ENCODE data around the gene NUP107. TPM values are rescaled to one million over a fixed set of nuclear protein-coding genes. Genes with fewer than 3 reads are reported as not detected.
"Not testable (repeated sequence)": the region's sequence is repeated elsewhere in the genome, so short reads cannot be mapped to it uniquely, and the experiment has no call there.

Gene NUP107
- total RNA-seq = 83.3 TPM
- 33.8 TPM for polyA plus RNA-seq
- long read RNA-seq, donor 1, partial matches to known transcripts = 10 of 10 reads
- long read RNA-seq, donor 1, other reads (novel, unspliced or antisense) = 0 of 10 reads
- long read RNA-seq, donor 2 = 0 reads
- long read RNA-seq, donor 3, full-length matches to known transcripts = 10 of 10 reads
- long read RNA-seq, donor 3, partial matches to known transcripts = 0 of 10 reads
- long read RNA-seq, donor 3, other reads (novel, unspliced or antisense) = 0 of 10 reads
- long read RNA-seq, donor 4, full-length matches to known transcripts = 3 of 3 reads
- long read RNA-seq, donor 4, partial matches to known transcripts = 0 of 3 reads
- long read RNA-seq, donor 4, other reads (novel, unspliced or antisense) = 0 of 3 reads
- long read RNA-seq, donor 5, full-length matches to known transcripts = 4 of 25 reads
- long read RNA-seq, donor 5, partial matches to known transcripts = 21 of 25 reads
- long read RNA-seq, donor 5, other reads (novel, unspliced or antisense) = 0 of 25 reads
- long read RNA-seq, donor 6, full-length matches to known transcripts = 9 of 9 reads
- long read RNA-seq, donor 6, partial matches to known transcripts = 0 of 9 reads
- long read RNA-seq, donor 6, other reads (novel, unspliced or antisense) = 0 of 9 reads
- long read RNA-seq, donor 7, full-length matches to known transcripts = 7 of 29 reads
- long read RNA-seq, donor 7, partial matches to known transcripts = 22 of 29 reads
- long read RNA-seq, donor 7, other reads (novel, unspliced or antisense) = 0 of 29 reads
- long read RNA-seq, donor 8 = 0 reads
- long read RNA-seq, donor 9, full-length matches to known transcripts = 6 of 22 reads
- long read RNA-seq, donor 9, partial matches to known transcripts = 16 of 22 reads
- long read RNA-seq, donor 9, other reads (novel, unspliced or antisense) = 0 of 22 reads
- long read RNA-seq, donor 10, full-length matches to known transcripts = 4 of 4 reads
- long read RNA-seq, donor 10, partial matches to known transcripts = 0 of 4 reads
- long read RNA-seq, donor 10, other reads (novel, unspliced or antisense) = 0 of 4 reads

DNA sequence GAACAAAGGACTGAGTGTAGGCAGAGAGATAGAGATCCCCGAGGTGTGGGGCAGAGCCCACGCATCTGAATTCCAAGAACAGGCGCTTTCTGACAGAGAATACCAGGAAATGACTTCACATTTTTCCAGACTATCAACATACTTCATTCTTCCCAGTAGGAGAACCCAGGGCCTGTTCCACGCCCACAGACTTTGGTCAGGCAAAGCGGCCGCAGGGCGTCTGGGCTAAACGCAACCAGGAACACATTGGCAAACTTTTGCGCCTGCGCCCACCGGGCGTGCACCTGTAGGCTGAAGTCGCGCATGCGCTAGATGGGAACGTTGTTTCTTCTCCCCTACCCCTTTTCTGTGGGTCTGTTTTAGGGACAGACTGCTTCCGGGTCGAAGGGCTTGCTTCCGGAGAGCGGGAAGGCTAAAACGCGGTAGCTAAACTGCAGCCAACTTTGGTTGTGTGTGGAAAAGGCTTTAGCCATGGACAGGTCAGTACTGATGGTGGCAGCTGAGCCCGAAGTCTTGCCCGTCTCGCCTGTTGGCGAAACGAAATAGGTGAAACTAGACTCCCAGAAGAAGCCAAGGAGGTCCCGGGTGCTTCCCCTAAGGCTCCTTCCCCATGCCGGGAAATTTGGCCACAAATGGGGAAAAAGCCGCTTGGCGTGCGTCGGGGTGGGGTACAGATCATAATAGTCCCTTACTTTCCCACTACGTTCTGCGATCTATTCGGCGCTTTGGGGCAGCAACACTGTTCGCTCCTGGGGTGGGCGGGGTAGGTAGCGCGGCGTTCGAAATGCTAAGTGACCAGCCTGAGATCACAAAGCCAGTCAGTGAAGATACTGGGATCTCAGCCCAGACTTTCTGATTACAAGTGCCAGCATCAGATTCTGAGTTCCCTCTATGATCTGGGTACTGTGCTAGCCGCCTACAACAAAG lies at the start of gene NUP107:
NUP107 (plus strand) TSS at position 384 of the 927 bp plus-strand sequence; CDS start at position 472, 88 bp downstream.
- Histone ChIP-seq H3K9me3 (ENCODE audit: control insufficient read depth in 2 of 2, insufficient read depth in 1 of 2, low read length in 1 of 2) (no peaks in the 10 kb centered on the region), H3K27me3 (ENCODE audit: control insufficient read depth in 2 of 2, insufficient read depth in 1 of 2, low read length in 1 of 2) (no peaks in the 10 kb centered on the region), H3K27ac (ENCODE audit: low read depth in 1 of 2, low read length in 1 of 2) (peak within 1 kb of the TSS; percentile 77 to 80), H3K4me1 (ENCODE audit: control insufficient read depth in 2 of 2, insufficient read depth in 2 of 2, low read length in 2 of 2) (peaks cover 3 to 10% of the 10 kb centered on the region in 2 donors), H3K36me3 (ENCODE audit: control insufficient read depth in 2 of 2, insufficient read depth in 2 of 2, low read length in 1 of 2) (peaks cover 7 to 18% of the 10 kb centered on the region in 2 donors), H3K4me3 (ENCODE audit: low read length in 2 of 2) (peak within 1 kb of the TSS; percentile 68 to 91)
- DNase-seq (ENCODE audit: low read depth in 6 of 9, low spot score in 9 of 9) = peak; percentile 96 to 100 (median 98)
- WGBS = under 1% methylated on average over 44 of the region's 44 CpGs

DNA sequence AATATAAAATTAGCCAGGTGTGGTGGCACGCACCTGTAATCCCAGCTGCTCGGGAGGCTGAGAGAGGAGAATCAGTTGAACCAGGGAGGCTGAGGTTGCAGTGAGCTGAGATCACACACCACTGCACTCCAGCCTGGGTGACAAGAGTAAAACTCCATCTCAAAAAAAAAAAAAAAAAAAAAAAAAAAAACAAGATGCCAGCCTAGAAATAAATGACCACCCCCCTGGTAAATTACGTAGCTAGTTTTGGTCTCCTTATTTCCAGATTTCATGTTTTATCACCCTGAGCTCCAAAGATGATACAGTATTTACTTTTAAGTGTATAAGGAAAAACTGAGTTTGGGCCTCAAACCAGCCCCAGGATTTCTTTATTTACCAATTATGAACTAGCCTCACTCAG lies 49.3 kb upstream of the NUP107 start:
- H3K4me3 ChIP-seq (ENCODE audit: low read length in 2 of 2); H3K4me1 ChIP-seq (ENCODE audit: control insufficient read depth in 2 of 2, insufficient read depth in 2 of 2, low read length in 2 of 2); H3K27ac ChIP-seq (ENCODE audit: low read depth in 1 of 2, low read length in 1 of 2); DNase-seq (ENCODE audit: low read depth in 6 of 9, low spot score in 9 of 9); H3K36me3 ChIP-seq (ENCODE audit: control insufficient read depth in 2 of 2, insufficient read depth in 2 of 2, low read length in 1 of 2); H3K27me3 ChIP-seq (ENCODE audit: control insufficient read depth in 2 of 2, insufficient read depth in 1 of 2, low read length in 1 of 2); H3K9me3 ChIP-seq (ENCODE audit: control insufficient read depth in 2 of 2, insufficient read depth in 1 of 2, low read length in 1 of 2): not testable (repeated sequence)
- 98% methylated on average over 3 of the region's 3 CpGs for WGBS

DNA sequence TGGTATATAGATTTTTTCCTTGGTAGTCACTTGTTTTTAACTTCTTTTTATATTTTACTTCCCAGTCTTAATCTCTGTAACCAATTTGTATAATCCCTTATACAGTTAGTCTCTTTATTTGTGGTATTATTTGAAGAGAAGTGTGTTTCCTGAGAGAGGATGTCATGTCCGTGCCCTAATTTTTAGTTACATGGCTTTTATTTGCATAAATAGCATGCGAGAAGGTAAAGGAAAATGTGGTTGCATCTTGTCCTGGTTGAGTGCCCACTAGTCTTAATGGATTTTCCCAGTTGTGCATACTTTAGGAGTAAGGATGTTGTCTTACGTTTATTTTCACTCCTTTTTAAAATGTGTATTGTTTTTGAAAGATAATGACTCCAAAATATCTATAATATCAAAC lies 48.6 kb upstream of the NUP107 start:
- H3K4me1 ChIP-seq (ENCODE audit: control insufficient read depth in 2 of 2, insufficient read depth in 2 of 2, low read length in 2 of 2) = peaks cover 2 to 4% of the 10 kb centered on the region in 2 donors
- no peak overlapping the region for H3K27ac ChIP-seq (ENCODE audit: low read depth in 1 of 2, low read length in 1 of 2)
- peaks cover 5 to 12% of the 10 kb centered on the region in 2 donors for H3K36me3 ChIP-seq (ENCODE audit: control insufficient read depth in 2 of 2, insufficient read depth in 2 of 2, low read length in 1 of 2)
- no peaks in the 10 kb centered on the region for H3K27me3 ChIP-seq (ENCODE audit: control insufficient read depth in 2 of 2, insufficient read depth in 1 of 2, low read length in 1 of 2)
- no peaks in the 10 kb centered on the region for H3K9me3 ChIP-seq (ENCODE audit: control insufficient read depth in 2 of 2, insufficient read depth in 1 of 2, low read length in 1 of 2)
- DNase-seq (ENCODE audit: low read depth in 6 of 9, low spot score in 9 of 9) = no peak
- H3K4me3 ChIP-seq (ENCODE audit: low read length in 2 of 2) = no peak overlapping the region
- WGBS = 64% methylated on average over 3 of the region's 3 CpGs

DNA sequence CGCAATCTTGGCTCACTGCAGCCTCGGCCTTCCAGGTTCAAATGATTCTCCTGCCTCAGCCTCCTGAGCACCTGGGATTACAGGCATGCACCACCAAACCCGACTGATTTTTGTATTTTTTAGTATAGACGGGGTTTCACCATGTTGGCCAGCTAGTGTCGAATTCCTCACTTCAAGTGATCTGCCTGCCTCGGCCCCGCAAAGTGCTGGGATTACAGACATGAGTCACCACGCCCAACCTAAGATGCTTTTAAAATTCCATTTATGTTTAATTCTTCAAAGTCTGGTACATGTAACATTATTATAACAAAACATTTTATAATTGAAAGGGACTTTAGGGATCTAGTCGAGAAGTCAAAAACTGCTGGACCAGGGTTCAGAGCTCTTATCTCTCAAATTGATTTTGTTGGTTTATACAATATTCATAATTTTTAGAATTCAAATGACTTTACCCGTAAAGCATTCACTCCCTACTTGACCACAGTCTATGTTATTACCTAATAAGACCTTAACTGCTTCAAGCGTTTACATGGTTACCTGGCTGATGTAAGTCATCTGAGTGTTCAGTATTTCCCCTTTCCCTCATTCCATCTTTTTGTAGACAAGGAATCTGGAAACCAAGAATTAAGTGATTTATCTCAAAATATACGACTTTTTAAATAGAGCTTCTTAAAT lies 47.9 kb upstream of the NUP107 start:
- Histone ChIP-seq H3K27me3 (ENCODE audit: control insufficient read depth in 2 of 2, insufficient read depth in 1 of 2, low read length in 1 of 2) (no peaks in the 10 kb centered on the region), H3K4me3 (ENCODE audit: low read length in 2 of 2) (no peak overlapping the region), H3K4me1 (ENCODE audit: control insufficient read depth in 2 of 2, insufficient read depth in 2 of 2, low read length in 2 of 2) (peaks cover 2 to 4% of the 10 kb centered on the region in 2 donors), H3K36me3 (ENCODE audit: control insufficient read depth in 2 of 2, insufficient read depth in 2 of 2, low read length in 1 of 2) (peaks cover 5 to 12% of the 10 kb centered on the region in 2 donors), H3K9me3 (ENCODE audit: control insufficient read depth in 2 of 2, insufficient read depth in 1 of 2, low read length in 1 of 2) (no peaks in the 10 kb centered on the region), H3K27ac (ENCODE audit: low read depth in 1 of 2, low read length in 1 of 2) (no peak overlapping the region)
- DNase-seq (ENCODE audit: low read depth in 6 of 9, low spot score in 9 of 9) = no peak
- WGBS = 95% methylated on average over 12 of the region's 12 CpGs

DNA sequence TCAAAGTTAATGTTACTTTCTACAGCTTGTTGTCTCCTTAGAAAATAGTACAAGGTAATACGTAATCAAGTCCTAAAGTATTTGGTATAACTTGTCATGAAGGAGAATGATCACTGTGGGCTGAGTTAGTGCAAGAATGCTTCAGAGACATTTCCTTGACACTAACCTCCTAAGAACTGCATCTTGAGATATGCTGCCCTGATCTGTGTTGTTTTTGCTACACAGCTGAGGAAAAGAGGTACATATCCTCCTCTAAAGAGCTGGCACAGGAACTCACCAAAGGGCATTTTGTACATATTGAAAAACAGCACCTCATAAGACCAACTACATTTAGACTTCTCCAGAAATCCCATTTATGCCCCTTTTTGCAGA lies 47.4 kb upstream of the NUP107 start:
- Histone ChIP-seq H3K4me1 (ENCODE audit: control insufficient read depth in 2 of 2, insufficient read depth in 2 of 2, low read length in 2 of 2) (peaks cover 2 to 4% of the 10 kb centered on the region in 2 donors), H3K4me3 (ENCODE audit: low read length in 2 of 2) (no peak overlapping the region), H3K36me3 (ENCODE audit: control insufficient read depth in 2 of 2, insufficient read depth in 2 of 2, low read length in 1 of 2) (peaks cover 5 to 12% of the 10 kb centered on the region in 2 donors), H3K27ac (ENCODE audit: low read depth in 1 of 2, low read length in 1 of 2) (no peak overlapping the region), H3K9me3 (ENCODE audit: control insufficient read depth in 2 of 2, insufficient read depth in 1 of 2, low read length in 1 of 2) (no peaks in the 10 kb centered on the region), H3K27me3 (ENCODE audit: control insufficient read depth in 2 of 2, insufficient read depth in 1 of 2, low read length in 1 of 2) (no peaks in the 10 kb centered on the region)
- 96% methylated on average over 1 of the region's 1 CpG for WGBS
- DNase-seq (ENCODE audit: low read depth in 6 of 9, low spot score in 9 of 9) = peak in 1 of 9 donors; percentile 25

DNA sequence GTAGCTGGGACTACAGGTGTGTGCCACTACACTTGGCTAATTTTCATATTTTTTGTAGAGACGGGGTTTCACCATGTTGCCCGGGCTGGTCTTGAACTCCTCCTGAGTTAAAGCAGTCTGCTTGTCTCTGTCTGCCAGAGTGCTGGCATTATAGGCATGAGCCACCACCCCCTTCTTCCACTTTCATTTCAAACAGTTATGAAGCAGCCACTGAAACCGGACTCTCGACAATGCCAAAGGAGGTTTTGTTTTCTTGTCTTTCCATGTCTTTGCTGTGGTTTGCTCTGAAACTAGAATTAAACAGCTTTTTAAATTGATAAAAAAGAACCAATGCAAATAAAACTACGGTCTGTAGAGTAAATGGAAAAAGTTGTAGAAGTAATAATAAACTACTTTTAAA lies 45.6 kb upstream of the NUP107 start:
- H3K4me3 ChIP-seq (ENCODE audit: low read length in 2 of 2) = no peak overlapping the region
- H3K4me1 ChIP-seq (ENCODE audit: control insufficient read depth in 2 of 2, insufficient read depth in 2 of 2, low read length in 2 of 2) = peaks cover 2 to 4% of the 10 kb centered on the region in 2 donors
- no peaks in the 10 kb centered on the region for H3K27me3 ChIP-seq (ENCODE audit: control insufficient read depth in 2 of 2, insufficient read depth in 1 of 2, low read length in 1 of 2)
- H3K36me3 ChIP-seq (ENCODE audit: control insufficient read depth in 2 of 2, insufficient read depth in 2 of 2, low read length in 1 of 2) = peaks cover 5 to 17% of the 10 kb centered on the region in 2 donors
- no peaks in the 10 kb centered on the region for H3K9me3 ChIP-seq (ENCODE audit: control insufficient read depth in 2 of 2, insufficient read depth in 1 of 2, low read length in 1 of 2)
- peak in 1 of 9 donors; percentile 34 for DNase-seq (ENCODE audit: low read depth in 6 of 9, low spot score in 9 of 9)
- no peak overlapping the region for H3K27ac ChIP-seq (ENCODE audit: low read depth in 1 of 2, low read length in 1 of 2)
- 45% methylated on average over 5 of the region's 5 CpGs for WGBS

DNA sequence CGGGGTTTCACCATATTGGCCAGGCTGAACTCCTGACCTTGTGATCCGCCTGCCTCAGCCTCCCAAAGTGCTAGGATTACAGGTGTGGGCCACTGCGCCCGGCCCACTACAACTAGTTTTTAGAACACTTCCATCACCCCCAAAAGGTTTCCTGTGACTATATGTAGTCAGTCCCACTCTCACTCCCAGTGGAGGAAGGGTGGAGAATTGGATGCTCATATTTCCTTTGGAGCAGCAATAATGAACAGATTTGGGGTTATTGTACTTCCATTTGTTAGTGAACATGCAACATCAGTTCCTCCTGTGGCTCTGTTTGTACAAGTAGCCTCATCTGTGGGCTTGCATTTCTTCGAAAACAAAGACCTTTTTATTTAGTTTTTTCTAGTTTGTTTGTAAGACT lies 40.3 kb upstream of the NUP107 start:
- H3K9me3 ChIP-seq (ENCODE audit: control insufficient read depth in 2 of 2, insufficient read depth in 1 of 2, low read length in 1 of 2) = no peaks in the 10 kb centered on the region
- WGBS = 96% methylated on average over 5 of the region's 5 CpGs
- peaks cover 9 to 32% of the 10 kb centered on the region in 2 donors for H3K36me3 ChIP-seq (ENCODE audit: control insufficient read depth in 2 of 2, insufficient read depth in 2 of 2, low read length in 1 of 2)
- H3K4me3 ChIP-seq (ENCODE audit: low read length in 2 of 2) = no peak overlapping the region
- H3K27me3 ChIP-seq (ENCODE audit: control insufficient read depth in 2 of 2, insufficient read depth in 1 of 2, low read length in 1 of 2) = no peaks in the 10 kb centered on the region
- no peak overlapping the region for H3K27ac ChIP-seq (ENCODE audit: low read depth in 1 of 2, low read length in 1 of 2)
- no peaks in the 10 kb centered on the region for H3K4me1 ChIP-seq (ENCODE audit: control insufficient read depth in 2 of 2, insufficient read depth in 2 of 2, low read length in 2 of 2)
- DNase-seq (ENCODE audit: low read depth in 6 of 9, low spot score in 9 of 9) = no peak

DNA sequence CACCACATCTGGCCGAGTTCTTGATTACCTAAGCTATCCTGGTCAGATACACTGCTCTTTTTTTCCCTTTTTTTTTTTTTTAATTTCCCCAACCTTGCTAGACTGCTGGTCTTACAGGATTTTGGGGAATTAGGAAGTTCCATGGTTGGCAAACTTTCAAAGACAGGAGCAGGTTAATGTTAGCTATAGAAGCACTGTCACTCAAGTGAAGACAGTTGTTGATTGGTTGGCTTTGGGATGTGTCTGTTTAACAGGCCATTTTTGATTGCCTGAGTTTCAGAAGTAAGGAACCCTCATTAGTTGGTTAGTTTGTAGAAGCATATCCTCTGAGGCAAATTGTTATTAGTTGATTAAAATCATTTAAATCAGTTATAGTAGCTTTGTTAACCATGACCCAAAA lies 39.3 kb upstream of the NUP107 start:
- Histone ChIP-seq H3K9me3 (ENCODE audit: control insufficient read depth in 2 of 2, insufficient read depth in 1 of 2, low read length in 1 of 2) (no peaks in the 10 kb centered on the region), H3K36me3 (ENCODE audit: control insufficient read depth in 2 of 2, insufficient read depth in 2 of 2, low read length in 1 of 2) (peaks cover 13 to 40% of the 10 kb centered on the region in 2 donors), H3K4me3 (ENCODE audit: low read length in 2 of 2) (no peak overlapping the region), H3K4me1 (ENCODE audit: control insufficient read depth in 2 of 2, insufficient read depth in 2 of 2, low read length in 2 of 2) (no peaks in the 10 kb centered on the region), H3K27me3 (ENCODE audit: control insufficient read depth in 2 of 2, insufficient read depth in 1 of 2, low read length in 1 of 2) (no peaks in the 10 kb centered on the region), H3K27ac (ENCODE audit: low read depth in 1 of 2, low read length in 1 of 2) (no peak overlapping the region)
- no peak for DNase-seq (ENCODE audit: low read depth in 6 of 9, low spot score in 9 of 9)
- 96% methylated on average over 1 of the region's 1 CpG for WGBS

All from thymus (tissue), 14 donors.